Ramos (cell line): ENCODE measurements around the gene CD52.
"Not testable (repeated sequence)": the region's sequence is repeated elsewhere in the genome, so short reads cannot be mapped to it uniquely, and the experiment has no call there.

Experiments used
- in situ Hi-C: fragments of 300-500 bp; cut with MboI; formaldehyde crosslinking; loops from one replicate; pipeline ENCODE4 v1.14.3; 2022; ENCODE audit warnings: low sequenced_read_pairs; ENCODE audit not compliant: unreplicated experiment

Gene CD52

DNA sequence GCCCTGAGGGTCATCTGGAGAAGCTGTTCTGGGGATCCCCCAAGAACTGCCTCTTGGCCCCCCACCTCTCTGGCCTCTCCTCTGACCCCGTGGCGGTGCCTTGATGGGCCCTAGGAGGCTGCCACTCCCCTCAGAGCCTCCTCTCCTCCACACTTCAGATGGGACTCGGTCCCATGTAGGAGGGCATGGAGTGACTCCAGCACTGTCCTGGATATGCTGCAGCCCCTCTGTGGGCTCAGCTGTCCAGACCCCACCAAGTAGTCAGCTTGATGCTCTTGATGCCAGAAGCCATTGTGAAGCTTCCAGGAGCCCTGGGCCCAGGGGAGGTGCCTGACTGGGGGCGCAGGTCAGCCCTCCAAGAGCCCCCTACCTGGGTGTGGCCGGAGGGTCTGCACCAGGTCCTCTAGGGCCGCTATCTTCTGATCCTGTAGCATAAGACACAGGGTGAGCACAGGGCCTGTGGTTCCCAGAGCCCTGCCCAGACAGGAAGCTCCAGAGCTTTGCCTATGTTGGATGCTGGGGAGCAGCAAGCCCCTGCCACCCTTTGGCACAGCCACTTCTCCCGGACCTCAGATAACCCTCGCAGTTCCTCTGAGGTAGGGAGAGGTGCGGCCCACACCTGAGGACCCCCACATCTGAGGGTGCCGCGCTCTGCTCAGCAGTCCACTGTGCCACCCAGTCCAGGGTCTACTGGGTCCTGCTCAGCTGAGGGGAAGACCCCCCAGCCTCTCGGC, 20.5 kb upstream of the CD52 start:
- in situ Hi-C loops, result no loop called here

DNA sequence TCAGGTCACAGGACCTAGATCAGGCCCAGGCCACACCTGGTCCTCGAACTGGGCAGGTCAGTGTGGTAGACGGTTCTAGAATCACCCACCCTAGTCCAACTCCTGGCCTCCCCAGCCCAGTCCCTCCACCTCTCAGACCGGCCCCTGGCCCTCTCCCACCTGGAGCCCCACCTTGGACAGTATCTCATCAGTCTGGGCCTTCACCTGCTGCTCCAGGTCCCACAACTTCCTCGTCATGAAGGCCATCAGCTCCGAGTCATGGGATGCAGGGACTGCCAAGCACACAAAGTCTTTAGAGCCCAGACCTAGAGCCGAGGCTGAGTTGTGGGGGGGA, 20.0 kb upstream of the CD52 start:
- in situ Hi-C loops, result no loop called here

DNA sequence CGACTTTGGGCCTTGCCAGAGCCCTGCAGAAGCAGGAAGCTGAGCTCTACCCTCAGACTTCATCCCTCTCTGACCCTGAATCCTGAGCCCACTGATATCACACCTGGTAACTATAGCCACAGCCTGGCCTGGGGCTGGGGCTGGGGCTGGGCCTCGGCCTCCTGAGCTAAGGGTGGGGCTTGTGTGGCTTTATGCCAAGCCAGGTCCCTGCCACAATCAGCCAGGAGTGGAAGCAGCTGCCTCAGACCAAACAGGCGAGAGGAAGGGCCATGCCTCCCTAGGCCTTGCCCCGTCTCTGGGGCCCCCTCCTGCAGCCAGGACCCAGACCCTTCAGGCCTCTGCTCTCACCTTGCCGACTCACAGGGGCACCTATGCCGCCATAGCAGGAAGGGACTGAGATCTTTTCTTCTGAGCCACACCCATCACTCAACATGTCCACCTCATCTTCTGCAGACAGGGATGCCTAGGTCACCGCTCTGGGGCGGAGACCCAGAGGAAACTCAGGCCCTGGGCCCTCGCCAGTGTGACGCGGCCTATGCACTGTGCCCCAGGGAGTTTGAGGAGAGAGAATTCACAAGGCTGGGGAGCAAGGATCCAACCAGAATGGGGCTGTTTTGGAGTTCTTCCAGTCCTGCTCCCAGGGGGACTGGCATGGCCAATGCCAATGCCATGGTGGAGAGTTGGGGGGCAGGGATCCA, 17.0 kb upstream of the CD52 start:
- in situ Hi-C loops, result no loop called here

DNA sequence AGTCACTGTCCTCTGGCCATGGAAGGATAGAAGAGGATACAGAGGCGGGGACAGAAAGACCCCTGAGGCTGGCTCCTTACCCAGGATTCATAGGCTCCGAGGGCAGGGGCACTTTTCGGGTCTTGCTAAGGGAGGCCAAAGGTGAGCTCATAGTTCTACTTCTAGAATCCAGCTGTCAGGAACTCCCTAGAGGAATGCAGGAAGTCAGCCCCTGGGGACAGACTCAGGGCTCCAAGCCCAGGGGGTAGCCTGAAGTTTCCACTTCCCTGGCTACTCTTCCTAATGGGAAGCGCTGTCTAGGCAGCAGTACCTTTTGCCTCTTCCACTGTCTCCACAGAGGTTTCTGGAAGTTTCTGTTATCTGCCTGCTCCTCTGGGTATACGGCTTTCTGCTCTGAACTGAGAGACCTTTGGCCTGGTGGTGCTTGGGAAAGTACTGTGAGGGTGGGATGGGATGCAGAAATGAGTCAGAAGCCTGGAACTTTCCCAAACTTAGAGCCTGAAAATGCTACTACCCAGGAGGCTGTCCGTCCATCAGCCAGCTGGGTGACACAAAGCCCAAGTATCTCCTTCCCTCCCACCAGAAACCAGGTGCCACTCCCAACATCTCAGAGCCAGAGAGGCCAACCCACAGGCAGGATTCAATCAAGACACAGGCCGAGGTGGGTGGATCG, 14.9 kb upstream of the CD52 start:
- in situ Hi-C loops, result no loop called here

DNA sequence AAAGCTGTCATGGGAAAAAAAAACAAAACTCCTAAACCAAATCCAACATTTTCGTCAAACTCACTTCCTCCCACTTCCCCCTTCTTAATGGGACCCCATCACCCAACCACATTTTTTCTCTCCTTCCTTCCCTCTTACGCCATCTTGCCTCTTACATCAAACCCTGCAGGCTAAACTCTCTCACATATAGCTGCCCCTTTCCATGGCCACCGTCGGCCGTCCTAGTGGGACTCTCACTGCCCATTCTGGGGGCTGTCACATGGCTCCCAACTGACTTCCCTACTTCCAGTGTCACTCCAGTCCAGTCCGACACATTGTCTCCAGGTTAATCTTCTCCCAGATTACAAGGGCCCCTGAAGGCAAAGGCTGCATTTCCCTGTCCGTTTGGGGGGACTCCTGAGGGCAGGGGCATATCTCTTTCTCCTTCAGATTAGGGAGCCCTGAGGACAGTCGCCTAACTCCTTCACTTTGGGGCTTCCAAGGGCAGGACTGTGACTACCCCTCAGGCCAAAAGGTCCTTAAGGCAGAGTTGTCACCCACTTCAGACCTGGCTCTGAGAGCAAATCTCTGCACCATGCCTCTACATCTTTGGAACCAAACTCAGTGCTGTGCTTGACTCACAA, 12.0 kb upstream of the CD52 start:
- in situ Hi-C loops, result no loop called here

DNA sequence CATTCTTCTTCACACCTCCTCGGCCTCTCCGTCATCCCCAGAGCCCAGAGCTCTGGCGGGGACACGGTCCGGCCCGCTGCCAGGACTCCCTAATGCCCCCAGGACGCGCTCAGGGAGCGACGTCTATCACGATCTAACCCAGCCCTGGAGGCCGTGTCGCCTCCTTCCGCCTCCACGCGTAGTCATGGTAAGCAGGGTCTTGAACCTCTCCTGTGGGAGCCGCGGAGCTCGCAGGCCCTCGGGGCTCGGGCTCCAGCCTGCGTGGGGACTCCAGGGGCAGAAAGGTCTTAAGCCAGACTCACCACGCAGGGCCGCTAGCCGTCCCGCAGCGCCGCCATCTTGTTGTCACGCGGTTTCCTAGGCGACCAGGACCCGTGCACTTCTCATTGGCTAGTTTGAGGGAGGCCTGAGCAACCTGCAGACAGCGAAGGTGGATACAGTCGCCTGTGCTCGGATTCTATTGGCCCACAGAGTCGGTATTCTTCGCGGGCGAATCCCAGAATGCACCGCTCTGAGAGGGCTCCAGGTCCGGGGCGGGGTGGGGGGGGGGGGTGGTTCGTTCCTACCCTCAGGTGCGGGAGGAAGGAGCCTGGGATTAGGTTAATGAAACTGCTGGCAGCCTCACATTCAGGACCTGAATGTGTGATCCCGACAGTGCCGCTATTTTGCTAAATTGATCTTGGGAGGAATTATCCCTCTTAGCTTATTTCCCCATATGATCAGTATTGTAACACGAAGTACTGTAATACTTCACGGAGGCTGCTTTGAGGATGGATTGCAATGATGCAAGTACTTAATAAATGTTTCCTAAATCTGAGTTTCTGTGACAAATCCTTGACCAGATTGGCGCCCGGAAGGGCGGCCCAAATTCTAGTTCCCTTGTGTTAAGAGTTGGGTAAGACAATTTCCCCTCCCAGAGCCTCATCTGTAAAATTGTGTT, 11.2 kb upstream of the CD52 start, which contains the start of gene UBXN11:
UBXN11 (minus strand) TSS at position 347 of the 940 bp plus-strand sequence. CDS start 3,753 bp downstream, outside the sequence.
- in situ Hi-C loops, result no loop called here

DNA sequence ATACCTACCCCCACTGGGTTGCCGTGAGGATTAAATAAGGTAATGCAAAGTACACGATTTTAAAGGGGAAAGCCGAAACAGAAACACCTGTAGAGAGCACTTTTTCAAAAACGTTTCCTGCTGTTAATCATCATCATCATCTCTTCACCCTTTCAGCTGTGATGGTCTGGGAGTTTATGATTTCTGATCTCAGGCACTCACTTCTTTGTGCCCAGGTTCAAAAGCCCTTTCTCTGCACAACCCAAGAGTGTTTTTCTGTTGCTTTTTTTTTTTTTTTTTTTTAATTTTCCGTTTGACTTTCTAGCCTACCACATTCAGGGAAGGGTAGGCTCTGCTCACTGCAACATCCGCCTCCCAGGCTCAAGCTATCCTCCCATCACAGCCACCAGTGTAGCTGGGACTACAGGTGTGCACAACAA, 10.4 kb upstream of the CD52 start:
- in situ Hi-C loops, result no loop called here

DNA sequence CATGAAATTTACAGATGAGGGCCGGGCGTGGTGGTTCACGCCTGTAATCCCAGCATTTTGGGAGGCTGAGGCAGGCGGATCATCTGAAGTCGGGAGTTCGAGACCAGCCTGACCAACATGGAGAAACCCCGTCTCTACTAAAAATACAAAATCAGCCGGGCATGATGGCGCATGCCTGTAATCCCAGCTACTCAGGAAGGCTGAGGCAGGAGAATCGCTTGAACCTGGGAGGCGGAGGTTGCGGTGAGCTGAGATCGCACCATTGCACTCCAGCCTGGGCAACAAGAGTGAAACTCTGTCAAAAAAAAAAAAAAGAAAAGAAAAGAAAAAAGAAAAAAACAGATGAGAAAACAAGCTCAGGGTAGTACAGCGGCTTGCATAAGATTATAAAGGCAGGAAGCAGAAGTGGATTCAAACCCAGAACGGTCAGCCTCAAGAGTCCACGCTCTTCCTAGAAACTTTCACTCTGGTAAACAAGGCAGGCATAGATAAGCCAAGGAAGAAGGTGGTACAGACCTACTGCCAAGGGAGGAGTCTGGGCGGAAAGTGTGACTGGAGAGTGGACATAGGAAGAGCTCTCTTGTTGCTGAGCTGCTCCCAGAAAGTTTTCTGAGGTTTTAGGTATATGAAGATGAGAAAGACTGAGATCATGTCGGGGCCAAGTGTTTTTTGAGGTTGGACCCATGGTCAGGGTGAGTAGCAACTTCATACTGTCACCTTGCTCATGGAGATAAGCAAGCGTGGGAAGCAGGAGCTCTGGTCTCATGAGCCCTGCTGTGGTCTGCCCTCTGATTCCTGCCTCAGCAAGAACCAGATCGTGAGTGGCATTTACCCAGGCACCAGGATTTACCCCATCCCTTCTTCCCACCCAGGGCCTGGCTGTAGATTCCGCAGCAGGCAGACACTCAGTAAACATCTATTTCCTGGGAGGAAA, 9.5 kb upstream of the CD52 start:
- in situ Hi-C loops, result not testable (repeated sequence)

DNA sequence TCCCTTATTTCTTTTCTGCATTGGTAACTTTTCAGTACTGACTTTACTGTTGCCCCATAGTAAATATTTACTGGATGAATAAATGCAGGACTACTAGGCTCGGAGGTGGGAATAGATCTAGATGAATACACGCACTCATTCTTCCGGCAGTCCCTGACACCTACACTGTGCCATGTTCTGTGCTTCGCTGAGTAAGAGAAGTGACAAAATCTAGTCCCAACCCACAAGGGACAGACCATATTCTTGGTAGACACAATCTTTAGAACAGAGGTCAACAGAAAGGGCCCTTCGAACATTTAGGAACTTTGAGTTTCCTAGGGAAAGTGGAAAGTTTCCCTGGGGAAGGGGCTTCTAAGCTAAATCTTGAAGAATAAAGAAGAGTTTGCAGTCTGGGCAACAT, 3.3 kb upstream of the CD52 start:
- in situ Hi-C loops, result no loop called here

DNA sequence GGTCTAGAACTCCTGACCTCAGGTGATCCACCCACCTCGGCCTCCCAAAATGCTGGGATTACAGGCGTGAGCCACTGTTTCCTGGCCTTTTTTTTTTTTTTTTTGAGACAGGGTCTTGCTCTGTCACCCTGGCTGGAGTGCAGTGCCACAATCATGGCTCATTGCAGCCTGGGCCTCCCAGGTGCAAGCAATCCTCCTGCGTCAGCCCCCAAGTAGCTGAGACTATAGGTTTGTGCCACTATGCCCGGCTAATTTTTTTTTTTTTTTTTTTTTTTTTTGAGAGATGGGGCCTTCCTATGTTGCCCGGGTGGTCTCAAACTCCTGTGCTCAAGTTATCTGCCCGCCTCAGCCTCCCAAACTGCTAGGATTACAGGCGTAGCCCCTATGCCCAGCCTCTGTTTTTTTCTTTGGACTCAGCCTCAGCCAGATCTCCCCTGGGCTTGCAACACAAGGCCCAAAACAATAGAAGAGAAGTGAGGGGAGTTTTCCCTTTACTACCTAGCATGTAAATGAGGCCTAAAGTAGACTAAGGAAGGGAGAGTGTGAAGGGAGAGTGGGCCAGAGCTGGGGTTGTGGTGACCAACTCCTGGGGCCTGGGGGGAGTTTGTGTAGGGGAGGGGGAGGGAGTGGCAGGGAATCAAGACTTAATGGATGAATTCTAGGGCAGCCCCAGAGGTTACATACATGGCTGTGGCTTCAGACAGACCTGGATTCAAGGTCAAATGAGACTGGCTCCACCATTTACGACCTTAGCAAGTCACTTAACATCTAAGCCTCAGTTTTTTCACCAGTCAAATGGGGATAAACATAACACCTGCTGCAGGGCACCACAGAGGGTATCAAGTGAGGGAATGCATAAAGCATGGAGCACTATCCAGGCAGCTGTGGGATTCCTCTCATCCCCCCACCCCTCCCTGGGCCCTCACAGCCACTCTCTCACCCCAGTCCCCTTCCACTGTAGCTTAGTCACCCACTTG, 1.6 kb upstream of the CD52 start:
- in situ Hi-C loops, result no loop called here

DNA sequence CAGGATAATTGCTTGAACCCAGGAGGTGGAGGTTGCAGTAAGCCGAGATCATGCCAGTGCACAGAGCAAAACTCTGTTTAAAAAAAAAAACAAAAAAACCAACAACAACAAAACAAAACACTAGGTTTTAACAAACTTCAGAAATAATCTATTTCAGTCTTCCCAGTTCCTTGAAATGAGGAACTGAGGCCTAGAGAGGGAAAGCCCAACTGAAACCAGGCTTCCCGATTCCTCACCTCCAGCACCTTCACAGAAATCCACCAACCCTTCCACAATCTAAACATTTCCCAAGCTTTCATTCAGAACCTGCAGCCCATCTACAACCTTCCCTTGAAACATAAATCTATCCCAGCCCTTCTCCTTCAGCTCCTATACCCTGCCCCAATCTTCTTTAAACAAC, 612 bp upstream of the CD52 start:
- in situ Hi-C loops, result no loop called here

DNA sequence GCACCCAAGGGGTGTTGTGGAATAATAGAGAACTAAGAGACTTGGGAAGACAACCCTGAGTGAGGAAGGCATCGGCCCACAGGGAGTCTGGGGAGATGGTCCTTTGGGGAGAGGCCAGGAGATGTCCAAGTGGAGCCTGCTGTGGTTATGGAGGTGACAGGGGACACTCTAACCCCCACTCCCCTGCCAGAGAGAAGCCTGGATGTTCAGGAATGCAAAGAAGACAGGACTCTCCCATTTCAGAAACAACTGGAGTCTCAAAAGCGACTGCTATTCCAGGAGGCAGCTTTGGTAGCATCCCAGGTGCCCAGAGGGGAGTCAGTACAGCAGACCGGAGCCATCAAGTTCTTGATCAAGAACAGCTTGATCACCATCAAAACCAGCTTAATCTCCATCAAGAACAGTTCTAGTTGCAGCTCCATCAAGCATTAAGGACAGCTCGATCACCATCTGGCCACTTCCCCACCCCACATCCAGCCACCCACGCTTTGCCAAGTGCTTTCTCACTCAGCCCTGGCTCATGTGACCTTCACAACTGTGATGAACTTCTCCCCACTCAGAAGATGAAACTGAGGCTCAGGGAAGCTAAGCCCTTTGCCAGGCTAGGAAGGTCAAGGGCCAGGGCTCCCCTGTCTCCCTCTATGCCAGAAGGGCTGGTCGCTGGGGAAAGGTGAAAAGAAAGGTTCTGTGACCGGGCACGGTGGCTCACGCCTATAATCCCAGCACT, 743 bp downstream of the CD52 start:
- in situ Hi-C loops, result no loop called here

DNA sequence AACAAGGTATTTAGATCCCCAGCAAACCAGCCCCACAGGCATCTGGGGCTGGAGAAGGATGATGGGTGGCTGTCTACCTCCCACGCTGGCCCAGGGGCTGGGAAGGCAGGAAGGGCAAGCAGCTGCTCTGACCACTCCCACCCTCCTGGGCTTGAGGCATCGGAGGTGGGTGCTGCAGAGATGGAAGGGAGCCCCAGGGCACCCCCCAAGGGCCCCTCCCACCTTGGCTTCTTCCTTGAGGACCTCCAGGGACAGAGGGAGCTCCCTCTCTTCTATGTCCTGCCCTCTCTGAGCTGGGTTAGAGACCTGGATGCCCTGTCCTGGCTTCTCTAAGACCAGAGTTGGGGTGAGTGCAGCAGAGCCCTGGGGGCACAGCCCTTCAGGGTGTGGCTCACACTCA, 3.1 kb downstream of the CD52 start:
- in situ Hi-C loops, result loop anchor here (5.0 kb wide), 1 partner anchor 34 kb away; no protein-coding TSS in a partner anchor

DNA sequence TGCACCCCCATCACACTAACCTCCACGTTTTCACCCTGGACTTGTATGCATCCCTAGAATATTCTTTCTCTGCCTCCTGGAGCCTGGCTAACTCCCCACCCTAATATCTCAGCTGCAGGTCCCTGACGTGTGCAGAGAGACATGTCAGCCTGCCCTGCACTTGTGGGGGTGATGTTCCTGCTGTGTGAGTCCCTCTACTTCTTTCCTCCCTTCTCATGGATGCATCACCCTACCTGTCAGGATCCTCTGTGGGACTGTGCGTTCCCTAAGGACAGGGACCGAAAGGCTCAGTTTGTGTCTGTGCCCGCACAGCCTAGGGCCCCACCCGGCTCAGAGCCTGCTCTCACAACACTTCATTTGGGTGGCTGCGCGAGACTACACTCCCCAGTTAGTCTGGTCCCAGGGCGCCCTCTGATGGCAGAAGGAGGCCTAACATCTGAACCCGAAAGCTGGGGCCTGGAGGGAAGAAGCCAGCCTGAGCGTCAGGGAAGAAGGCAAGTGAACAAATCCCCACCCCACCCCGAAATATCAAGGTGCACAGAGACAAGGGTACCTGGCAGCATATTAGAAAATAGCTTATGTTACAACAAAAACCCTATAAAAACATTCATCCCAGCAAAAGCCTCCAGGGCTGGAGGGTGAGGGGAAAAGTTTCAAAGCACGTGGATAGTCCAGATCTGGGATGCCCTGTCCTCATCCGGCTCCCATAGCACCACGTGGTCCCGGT, 3.7 kb downstream of the CD52 start:
- in situ Hi-C loops, result loop anchor here (5.0 kb wide), 1 partner anchor 34 kb away; no protein-coding TSS in a partner anchor

DNA sequence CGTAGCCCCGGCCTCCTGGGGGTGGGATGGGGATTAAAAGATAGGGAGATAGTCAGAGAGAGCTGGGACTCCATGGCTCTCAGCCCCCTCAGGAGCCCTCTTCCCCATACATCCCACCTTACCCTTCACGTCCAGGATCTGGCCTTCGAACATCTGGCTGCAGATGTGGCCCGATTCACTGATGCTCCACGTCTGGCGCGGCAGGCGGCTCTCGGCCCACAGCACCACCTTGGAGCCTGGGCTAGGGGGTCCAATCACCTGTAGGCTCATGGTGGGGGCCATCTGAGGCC, 4.2 kb downstream of the CD52 start:
- in situ Hi-C loops, result loop anchor here (5.0 kb wide), 1 partner anchor 35 kb away; no protein-coding TSS in a partner anchor

DNA sequence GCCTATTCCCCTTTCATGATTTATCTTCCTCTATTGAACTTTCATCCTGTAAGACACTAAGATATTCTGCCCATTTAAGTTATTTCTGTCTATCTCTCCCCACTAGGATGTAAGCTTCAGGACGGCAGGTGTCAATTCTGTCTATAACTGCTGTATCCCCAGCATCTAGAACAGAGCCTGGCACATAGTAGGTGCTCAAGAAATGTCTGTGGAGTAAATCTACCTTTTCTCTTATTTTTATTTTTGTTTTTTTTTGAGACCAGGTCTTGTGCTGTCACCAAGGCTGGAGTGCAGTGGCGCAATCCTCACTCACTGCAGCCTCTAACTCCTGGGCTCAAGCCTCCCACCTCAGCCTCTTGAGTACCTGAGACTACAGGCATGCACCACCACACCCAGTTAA, 5.6 kb downstream of the CD52 start:
- in situ Hi-C loops, result loop anchor here (5.0 kb wide), 1 partner anchor 36 kb away; no protein-coding TSS in a partner anchor
